DMS114 treated with DMSO at 0.1 percent for 48 hours (cell line): ENCODE measurements around the gene RUSC1.
"Not testable (repeated sequence)": the region's sequence is repeated elsewhere in the genome, so short reads cannot be mapped to it uniquely, and the experiment has no call there.

Experiments
- DNase-seq: peaks from one replicate; lab custom pipeline; 2025; ENCODE audit not compliant: unreplicated experiment; lab: John Stamatoyannopoulos, UW

The RUSC1 gene, protein sequence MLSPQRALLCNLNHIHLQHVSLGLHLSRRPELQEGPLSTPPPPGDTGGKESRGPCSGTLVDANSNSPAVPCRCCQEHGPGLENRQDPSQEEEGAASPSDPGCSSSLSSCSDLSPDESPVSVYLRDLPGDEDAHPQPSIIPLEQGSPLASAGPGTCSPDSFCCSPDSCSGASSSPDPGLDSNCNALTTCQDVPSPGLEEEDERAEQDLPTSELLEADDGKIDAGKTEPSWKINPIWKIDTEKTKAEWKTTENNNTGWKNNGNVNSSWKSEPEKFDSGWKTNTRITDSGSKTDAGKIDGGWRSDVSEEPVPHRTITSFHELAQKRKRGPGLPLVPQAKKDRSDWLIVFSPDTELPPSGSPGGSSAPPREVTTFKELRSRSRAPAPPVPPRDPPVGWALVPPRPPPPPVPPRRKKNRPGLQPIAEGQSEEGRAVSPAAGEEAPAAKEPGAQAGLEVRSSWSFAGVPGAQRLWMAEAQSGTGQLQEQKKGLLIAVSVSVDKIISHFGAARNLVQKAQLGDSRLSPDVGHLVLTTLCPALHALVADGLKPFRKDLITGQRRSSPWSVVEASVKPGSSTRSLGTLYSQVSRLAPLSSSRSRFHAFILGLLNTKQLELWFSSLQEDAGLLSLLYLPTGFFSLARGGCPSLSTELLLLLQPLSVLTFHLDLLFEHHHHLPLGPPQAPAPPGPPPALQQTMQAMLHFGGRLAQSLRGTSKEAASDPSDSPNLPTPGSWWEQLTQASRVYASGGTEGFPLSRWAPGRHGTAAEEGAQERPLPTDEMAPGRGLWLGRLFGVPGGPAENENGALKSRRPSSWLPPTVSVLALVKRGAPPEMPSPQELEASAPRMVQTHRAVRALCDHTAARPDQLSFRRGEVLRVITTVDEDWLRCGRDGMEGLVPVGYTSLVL

DNA sequence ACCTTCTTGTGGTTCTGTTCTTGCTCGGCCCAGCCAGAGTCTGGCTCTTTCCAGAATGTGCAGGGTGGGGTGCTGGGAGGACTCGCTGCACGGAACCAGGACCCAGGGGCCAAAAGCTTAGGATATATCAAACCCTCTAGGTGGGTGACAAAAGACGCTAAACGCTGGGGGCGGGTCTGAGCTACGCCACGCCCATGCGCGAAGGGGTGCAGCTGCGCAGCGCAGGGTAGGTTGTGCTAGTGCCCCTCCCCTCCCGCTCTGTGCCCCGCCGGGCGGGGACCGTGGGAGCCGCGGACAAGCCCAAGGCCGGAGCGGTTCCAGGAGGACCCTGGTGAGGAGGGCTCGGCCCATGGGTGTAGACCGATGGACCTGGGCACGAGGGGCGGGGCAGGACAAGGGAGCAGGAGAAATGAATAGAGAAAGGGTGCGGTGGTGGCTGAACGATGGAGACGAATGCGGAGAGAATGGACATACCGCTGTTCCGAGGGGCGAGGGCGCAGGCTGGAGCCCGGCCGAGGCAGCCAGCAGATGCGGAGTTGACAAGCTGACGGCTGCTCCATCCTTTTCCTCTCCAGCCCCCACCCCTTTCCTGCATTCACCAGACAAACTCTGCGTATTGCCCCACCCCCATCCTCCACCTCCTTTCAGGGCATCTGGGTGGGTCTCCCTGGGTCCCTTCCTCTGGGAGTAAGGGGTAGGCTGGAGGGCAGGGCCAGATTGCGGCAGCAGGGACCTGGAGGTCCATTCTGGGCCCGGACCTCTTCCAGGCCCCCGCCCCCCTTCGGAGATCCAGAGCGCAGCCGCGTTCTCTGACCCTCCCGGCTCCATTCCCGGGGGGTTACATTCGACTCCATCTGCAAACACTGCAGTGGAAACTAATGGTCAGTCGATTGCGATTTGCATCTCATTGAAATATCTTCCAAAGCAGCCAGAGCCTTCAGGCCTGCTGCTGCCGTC is at the start of gene RUSC1:
TSS of gene RUSC1 (plus strand) at position 234 of the 957 bp plus-strand sequence. CDS start 880 bp downstream, outside the sequence.
- DNase-seq, result peak; percentile 84

DNA sequence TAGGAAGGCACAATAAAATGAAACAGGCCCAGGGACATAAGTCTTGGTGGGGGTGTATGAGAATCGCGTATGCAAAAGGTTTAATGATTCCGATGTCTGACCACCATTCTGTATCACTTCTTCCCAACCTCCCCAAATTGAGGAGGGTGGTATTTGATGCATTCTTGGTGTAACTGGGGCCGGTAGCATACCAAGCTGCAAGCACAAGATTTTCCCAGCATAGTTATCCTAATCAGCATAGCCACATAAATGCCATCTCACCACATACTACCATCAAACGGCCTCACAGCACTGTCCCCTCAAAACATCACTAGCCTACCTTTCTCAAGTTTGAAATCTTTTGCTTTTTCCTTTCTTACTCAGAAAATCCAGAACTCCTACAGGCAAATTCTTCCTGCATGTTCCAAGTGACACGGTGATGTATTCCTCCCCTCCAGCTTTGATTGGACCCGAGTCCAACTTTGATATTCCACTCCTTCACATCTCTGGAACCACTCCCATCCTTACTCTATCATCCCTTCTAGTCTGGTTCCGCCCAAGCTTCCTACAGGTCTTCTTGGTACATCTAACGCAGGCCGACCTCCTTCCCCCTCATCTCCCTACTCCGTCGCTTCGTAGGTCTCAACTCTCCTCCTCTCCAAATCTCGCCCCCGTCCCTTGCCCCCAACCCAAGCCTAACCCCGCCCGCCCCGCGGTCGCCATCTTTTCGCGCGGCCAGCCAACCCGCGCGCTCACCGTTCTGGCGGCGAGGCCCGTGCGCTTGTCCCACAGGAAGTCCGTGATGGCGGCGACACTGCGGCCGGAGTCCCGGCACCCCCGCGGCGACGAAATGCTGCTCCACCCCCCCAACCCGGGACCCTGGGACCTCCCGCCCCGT is 48.0 kb upstream of the RUSC1 start:
- peak; percentile 67 for DNase-seq

DNA sequence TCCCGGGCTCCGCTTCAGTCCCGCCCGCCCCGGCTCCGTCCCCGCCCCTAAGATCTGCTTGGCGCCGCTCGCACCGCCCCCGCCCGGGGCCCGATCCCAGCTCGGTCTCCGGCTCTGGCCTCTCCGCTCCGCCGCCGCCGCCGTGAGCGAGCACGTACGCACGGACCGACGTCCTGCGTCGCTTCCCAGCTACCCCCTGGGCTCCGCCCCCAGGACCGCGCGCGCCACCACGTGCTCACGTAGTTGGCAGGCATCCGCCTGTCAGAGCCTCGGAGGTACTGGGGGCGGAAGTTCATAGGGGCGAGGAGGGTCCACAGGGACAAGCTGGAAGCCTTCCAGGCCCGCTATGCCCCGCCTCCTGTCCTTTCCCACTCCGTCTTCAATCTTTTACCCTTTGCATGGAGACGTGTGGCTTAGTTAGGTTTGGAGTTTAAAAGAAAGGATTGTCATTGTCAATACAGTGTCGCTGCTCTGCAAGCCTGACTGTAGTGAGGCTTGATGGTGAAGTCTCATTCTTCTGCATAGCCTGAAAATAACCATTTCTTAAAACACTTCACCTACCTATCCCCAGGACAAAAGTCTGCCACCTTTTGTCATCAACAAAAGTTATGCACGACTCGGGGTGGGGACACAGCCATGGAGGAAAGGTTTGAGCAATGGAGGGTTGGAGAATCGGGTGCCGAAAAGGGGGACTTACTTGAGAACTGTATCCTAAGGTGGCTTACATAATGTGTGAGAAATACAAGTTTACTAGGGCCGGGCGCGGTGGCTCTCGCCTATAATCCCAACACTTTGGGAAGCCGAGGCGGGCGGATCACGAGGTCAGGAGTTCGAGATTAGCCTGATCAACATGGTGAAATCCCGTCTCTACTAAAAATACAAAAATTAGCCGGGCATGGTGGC is 47.1 kb upstream of the RUSC1 start, which contains the start of gene CLK2:
TSS of gene CLK2 (minus strand) at position 162 of the 903 bp plus-strand sequence. CDS start 2,527 bp downstream, outside the sequence.
- DNase-seq, result peak; percentile 95

DNA sequence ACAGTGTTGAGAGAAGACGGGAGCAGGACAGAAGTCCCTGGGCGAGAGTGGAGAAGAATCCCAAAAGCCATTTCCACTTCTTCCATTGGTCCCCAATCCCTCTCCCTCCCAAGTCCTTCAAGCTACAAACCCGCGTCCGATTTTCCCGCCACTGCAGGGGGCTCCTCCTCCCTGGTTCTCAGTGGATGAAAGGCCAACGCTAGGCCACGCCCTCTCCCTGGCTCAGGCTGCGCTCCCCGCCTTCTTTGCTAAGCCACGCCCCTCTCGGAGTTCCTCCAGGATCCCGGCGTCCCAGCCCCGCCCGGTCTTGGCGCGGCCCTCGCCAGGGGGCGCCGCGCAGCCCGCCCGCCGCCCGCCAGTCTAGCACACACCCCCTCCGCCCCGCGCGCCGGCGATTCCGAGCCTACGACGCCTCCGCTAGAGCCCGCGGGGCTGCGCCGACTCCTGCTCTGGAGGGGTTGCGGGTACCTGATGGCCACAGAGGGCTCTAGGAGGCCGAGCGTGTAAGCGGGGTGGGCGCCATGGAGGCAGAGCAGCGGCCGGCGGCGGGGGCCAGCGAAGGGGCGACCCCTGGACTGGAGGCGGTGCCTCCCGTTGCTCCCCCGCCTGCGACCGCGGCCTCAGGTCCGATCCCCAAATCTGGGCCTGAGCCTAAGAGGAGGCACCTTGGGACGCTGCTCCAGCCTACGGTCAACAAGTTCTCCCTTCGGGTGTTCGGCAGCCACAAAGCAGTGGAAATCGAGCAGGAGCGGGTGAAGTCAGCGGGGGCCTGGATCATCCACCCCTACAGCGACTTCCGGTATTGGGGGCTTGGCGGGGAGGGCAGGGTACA is 43.4 kb upstream of the RUSC1 start, which contains the start of gene HCN3:
TSS of gene HCN3 (plus strand) at position 394 of the 832 bp plus-strand sequence. CDS start at position 522, 128 bp downstream.
- DNase-seq, result peak; percentile 99

DNA sequence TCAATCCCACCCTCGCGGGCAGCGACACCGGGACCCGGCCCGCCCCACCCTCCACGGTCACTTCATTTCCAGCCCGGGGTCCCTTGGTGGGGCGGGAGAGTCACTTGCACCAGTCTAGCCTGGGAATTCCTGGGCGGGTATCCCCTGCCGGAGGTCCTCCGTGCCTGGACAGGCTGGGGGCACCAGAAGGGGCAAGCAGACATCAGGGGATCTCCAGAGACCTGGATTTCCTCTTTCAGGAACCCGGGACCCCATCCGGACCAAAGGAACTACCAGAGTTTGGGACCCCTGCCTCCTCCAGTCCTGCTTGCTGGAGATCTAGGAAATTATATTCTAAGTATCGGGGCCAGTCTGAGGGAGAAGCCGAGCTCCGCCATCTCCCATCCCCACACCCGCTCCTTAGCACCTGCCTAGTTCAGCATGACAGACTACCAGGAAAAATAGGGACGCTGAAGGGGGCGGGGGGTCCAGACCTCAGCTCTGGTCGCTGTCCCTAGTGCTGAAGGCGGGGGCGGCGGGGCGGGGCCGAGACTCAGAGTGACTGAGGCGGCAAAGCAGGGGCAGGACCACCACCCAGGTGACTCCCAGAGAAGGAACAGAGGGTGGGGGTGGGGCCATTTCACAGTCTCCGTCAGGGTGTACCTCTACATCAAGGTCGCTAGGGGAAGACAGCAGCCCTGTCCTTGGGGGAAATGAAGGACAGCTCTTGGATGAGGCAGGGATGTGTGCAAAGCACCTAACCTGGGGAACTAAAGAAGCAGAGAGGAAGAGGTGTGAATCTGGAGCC is 42.6 kb upstream of the RUSC1 start:
- peak; percentile 51 for DNase-seq

DNA sequence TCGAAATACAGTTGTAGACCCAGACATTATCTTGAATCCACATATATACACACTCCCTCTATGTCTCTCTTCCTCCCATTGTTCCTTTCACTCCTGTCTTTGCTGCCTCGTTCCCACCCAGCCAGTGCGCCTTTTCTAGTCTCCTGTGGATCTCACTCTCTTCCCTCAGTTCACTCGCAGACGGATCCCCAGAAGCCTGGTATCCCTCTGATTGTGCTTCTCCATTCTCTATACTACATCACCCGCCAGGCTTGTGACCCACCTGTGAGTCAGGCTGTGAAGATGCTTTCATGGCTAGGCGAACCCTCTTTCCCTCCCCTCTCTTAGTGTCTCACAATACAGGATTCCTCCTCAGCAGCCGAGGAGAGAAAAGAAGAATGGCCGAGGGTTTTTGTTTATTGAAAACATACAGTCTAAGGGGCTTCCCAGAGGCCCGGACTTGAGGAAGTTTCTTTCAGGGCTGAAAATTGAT is 42.0 kb upstream of the RUSC1 start:
- no peak for DNase-seq

DNA sequence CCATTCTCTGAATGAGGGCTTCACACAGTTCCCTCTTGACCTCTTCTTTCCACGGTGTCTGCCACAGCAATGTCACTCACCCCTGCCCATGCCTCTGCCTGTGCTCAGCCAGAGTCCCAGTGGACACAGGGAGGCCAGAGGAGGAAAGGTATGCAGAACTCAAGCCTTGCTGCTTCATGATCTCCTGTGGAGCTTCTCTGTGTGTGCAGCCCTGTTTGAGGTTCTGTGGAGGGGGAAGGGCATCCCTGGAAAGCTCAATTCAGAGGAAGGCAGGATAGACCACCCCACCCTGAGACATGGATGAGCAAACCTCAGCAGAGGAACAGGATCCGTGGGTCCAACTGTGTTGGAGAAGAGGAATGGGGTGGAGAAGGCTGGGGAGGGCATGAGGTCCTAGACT is 41.4 kb upstream of the RUSC1 start:
- no peak for DNase-seq

DNA sequence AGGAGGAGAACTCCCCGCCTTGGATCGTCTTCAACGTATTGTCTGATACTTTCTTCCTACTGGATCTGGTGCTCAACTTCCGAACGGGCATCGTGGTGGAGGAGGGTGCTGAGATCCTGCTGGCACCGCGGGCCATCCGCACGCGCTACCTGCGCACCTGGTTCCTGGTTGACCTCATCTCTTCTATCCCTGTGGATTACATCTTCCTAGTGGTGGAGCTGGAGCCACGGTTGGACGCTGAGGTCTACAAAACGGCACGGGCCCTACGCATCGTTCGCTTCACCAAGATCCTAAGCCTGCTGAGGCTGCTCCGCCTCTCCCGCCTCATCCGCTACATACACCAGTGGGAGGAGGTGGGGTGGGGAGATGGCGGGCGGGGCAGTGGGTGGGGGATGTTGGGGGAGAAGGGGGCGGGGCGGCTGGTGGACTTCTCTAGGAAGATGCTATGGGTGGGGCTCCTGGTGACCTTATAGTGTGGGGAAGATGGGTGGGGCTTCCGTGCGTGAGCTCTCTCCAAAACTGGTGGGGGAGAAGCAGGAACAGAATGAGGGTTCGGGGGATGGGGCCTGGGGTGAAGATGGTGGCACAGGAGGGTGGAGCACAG is 38.1 kb upstream of the RUSC1 start:
- no peak for DNase-seq

DNA sequence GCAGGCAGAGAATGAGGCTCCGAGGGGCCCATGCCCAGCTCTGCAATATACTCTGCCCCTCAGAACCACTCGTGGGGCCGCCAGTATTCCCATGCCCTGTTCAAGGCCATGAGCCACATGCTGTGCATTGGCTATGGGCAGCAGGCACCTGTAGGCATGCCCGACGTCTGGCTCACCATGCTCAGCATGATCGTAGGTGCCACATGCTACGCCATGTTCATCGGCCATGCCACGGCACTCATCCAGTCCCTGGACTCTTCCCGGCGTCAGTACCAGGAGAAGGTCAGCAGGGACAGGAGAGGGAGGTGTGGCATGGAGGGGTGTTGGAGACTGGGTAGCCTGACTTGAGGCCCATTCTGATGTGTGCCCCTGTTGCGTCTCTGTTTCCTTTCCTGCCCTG is 36.2 kb upstream of the RUSC1 start:
- no peak for DNase-seq

DNA sequence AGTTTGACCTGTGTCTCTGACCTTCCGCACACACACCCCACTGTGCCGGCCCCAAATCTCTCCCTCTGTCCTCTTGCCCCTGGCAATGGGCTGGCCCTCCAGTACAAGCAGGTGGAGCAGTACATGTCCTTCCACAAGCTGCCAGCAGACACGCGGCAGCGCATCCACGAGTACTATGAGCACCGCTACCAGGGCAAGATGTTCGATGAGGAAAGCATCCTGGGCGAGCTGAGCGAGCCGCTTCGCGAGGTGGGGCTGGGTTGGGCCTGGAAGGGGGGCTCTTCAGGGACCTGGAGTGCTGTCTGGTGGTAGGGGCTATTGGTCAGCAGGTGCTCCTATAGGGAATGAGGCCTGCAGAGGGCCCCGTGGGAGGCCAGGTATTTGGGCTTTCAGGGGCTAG is 35.6 kb upstream of the RUSC1 start:
- no peak for DNase-seq

DNA sequence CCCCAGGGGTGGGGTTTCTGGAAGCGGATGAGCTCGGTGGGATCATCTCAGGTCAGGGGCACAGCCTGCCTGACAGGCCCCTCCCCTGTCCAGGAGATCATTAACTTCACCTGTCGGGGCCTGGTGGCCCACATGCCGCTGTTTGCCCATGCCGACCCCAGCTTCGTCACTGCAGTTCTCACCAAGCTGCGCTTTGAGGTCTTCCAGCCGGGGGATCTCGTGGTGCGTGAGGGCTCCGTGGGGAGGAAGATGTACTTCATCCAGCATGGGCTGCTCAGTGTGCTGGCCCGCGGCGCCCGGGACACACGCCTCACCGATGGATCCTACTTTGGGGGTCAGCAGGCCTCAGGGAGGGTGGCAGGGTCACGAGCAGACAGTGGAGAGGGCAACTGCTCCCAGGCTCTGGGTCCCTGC is 35.1 kb upstream of the RUSC1 start:
- no peak for DNase-seq

DNA sequence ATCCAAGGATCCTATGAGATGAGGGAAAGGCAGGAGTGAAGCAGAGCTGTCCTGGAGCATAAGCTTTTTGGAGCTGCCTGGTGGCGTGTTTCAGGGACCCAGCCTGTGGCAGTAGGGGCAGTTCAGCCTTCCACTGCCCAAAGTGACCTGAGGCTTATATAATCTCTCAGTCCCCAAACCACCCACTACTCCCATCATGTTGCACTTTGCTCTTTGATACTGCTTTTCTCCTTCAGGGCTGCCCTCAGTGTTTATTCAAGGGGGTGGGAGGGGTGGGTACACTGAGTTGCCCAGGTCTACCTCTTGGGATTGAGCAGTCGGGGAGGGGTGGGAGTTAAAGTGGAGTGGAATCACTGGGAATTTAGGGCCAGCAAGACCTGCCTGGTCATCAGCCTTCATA is 34.1 kb upstream of the RUSC1 start:
- DNase-seq, result no peak

DNA sequence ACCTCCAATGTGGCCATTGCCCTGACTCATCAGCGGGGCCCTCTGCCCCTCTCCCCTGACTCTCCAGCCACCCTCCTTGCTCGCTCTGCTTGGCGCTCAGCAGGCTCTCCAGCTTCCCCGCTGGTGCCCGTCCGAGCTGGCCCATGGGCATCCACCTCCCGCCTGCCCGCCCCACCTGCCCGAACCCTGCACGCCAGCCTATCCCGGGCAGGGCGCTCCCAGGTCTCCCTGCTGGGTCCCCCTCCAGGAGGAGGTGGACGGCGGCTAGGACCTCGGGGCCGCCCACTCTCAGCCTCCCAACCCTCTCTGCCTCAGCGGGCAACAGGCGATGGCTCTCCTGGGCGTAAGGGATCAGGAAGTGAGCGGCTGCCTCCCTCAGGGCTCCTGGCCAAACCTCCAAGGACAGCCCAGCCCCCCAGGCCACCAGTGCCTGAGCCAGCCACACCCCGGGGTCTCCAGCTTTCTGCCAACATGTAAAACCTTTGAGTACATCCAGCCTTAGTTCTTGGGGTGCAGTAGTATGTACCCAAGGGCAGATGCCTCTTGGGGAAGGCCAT is 32.6 kb upstream of the RUSC1 start:
- no peak for DNase-seq

DNA sequence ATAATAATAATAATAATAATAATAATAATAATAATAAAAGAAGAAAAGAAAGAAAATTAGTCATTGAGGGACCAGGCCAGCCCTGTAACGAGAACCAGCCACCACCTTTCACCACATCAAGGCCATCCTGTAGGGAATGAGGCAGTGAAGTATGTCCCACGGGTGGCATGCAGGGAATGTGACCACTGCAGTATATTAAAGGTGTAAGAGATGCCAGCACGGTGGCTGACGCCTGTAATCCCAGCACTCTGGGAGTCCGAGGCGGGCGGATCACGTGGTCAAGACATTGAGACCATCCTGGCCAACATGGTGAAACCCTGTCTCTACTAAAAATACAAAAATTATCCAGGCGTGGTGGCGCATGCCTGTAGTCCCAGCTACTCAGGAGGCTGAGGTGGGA is 29.7 kb upstream of the RUSC1 start:
- not testable (repeated sequence) for DNase-seq

DNA sequence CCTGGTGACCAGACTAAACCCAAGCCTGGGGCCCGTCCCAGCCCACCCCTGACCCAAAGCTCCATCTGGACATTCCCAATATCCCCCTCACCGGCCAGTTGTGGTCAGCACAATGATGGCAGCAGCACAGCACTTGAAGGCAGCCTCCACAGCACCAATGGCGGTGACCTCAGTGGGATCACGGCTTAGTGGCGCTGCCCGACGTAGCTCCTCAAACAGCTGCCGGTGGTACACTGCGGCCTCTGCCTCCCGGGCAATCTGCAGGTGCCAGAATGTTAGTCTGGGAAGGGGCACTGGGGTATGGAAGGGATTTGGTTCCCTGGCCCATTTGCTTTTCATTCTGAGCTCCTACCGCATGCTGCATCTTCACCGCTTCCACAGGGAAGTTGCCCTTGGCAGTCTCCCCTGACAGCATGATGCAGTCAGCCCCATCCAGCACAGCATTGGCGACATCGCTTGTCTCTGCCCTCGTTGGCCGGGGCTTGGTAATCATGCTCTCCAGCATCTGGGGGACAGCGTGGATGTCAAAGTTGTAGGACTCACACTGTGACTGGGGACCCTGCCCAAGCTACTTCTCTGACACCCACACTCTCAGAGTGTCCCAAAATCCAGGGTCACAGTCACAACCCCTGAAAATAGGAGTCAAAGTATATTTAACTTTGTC is 27.5 kb upstream of the RUSC1 start:
- DNase-seq, result no peak
